Stomach smooth muscle (tissue), 2 donors: ENCODE results near the gene ZNF76.

Experiments
- H3K27ac ChIP-seq: one replicate; pipeline ENCODE4 v1.7.0; 2013; ENCODE audit warnings: mild to moderate bottlenecking, low read length, inconsistent platforms
- H3K27me3 ChIP-seq, 2 donors: one replicate each; pipeline ENCODE4 v1.7.0; 2013; ENCODE audit warnings: low read length in 2 of 2; ENCODE audit not compliant: insufficient read depth in 2 of 2, control insufficient read depth in 1 of 2
- H3K36me3 ChIP-seq, 2 donors: one replicate each; pipeline ENCODE4 v1.7.0; 2013; ENCODE audit warnings: low read length in 2 of 2; ENCODE audit not compliant: control insufficient read depth in 2 of 2, insufficient read depth in 2 of 2
- H3K4me1 ChIP-seq: one replicate; pipeline ENCODE4 v1.7.0; 2013; ENCODE audit warnings: low read length; ENCODE audit not compliant: control insufficient read depth, insufficient read depth
- H3K4me3 ChIP-seq, 2 donors: one replicate each; pipeline ENCODE4 v1.7.0; 2013; ENCODE audit warnings: low read length in 2 of 2
- H3K9ac ChIP-seq, 2 donors: one replicate each; pipeline ENCODE4 v1.7.0; 2013; ENCODE audit warnings: low read length in 2 of 2, mild to moderate bottlenecking in 1 of 2
- H3K9me3 ChIP-seq, 2 donors: one replicate each; pipeline ENCODE4 v1.7.0; 2013; ENCODE audit warnings: low read length in 2 of 2; ENCODE audit not compliant: control insufficient read depth in 2 of 2
- donor health status: healthy.
- donor health status: Pancreatic carcinoma.

ZNF76 gene

DNA sequence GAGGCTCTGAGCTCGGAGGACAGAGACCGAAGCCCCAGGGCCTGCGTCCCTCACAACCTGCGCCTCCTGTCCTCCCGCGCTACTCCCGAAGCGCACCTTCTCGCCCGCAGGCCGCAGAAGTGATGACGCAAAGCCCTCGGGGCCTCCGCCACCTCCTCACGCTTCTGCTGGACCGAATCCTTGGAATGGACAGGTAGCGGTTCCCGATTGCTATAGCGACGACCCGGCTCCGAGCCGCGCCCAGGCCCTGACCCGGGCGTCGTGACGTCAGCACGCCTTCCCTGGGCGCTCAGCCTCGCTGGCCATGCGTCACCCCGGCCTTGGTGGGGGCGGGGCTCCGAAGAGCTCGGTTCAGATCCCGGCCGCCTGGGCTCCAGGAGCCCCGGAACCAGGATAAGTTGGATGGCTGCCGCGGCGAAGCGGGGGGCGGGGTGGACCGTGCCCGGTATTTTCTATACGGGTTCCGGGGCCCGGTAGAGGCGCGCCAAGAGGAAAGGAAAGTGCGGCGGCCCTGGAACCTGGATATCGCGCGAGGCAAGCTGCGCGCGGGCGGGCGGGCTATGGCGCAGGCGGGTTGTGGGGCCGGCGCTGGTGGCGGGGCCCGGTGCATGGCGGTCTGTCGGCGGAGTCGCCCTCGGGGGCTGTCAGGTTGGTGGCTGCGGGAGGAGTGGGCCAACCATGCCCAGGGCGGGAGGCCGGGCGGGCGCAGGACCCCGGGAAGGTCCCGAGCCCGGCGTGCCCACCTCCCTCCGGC lies at the start of gene ZNF76:
Gene ZNF76, plus strand, starts transcription at position 542 of the 754 bp plus-strand sequence. CDS start 21,417 bp downstream, outside the sequence.
- no peaks in the 10 kb centered on the region for H3K27me3 ChIP-seq
- peak within 1 kb of the TSS; percentile 82 to 98 for H3K4me3 ChIP-seq
- no peaks in the 10 kb centered on the region for H3K36me3 ChIP-seq
- peak within 1 kb of the TSS; percentile 95 for H3K27ac ChIP-seq
- H3K9me3 ChIP-seq, result no peaks in the 10 kb centered on the region
- H3K9ac ChIP-seq, result peak within 1 kb of the TSS; percentile 78 to 94
- peaks cover 14% of the 10 kb centered on the region for H3K4me1 ChIP-seq

DNA sequence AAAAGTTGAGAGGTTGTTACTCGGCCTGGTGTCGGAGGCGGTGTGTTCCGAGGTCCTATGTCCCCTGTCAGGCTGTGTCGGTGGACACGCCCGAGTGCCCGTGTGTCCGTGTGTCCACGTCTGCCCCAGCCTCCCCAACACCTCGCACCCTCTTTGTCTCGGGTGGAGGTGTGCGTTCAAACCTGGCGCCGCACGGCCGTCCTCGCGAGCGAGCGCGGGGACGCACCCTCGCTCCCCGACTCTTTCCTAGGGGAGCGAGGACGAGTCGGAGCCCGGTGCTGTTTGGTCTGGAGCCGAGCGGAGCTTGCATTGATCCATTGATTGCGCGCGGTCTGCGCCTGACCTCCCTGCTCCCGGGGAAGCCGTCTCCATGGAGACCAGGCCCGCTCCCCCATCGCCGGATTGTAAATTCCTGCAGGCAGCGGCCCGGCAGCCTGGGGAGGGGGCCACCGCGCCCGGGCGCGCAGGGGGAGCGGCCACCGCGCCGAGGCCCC lies 46.2 kb upstream of the ZNF76 start:
- peak overlapping the region; percentile 41 to 71 for H3K4me3 ChIP-seq
- H3K36me3 ChIP-seq, result no peaks in the 10 kb centered on the region
- peaks cover 24% of the 10 kb centered on the region for H3K4me1 ChIP-seq
- H3K27me3 ChIP-seq, result peaks cover 47 to 52% of the 10 kb centered on the region in 2 donors
- H3K27ac ChIP-seq, result no peak overlapping the region
- no peaks in the 10 kb centered on the region for H3K9me3 ChIP-seq
- no peak overlapping the region for H3K9ac ChIP-seq

GRCh38 chr6:35213824-35214756 lies 45.4 kb upstream of the ZNF76 start, which contains the start of gene SCUBE3:
TSS of gene SCUBE3 (plus strand) at chr6:35213956. CDS start at chr6:35214419, 463 bp downstream.
- Histone ChIP-seq H3K36me3 (no peaks in the 10 kb centered on the region), H3K9me3 (no peaks in the 10 kb centered on the region), H3K27ac (no peak within 1 kb of the TSS), H3K4me1 (peaks cover 24% of the 10 kb centered on the region), H3K4me3 (peak within 1 kb of the TSS; percentile 41 to 71), H3K27me3 (peaks cover 45 to 52% of the 10 kb centered on the region in 2 donors), H3K9ac (no peak within 1 kb of the TSS)

GRCh38 chr6:35214869-35215664 lies 44.5 kb upstream of the ZNF76 start:
- H3K4me1 ChIP-seq, result peaks cover 24% of the 10 kb centered on the region
- H3K27me3 ChIP-seq, result peaks cover 39 to 52% of the 10 kb centered on the region in 2 donors
- H3K9me3 ChIP-seq, result no peaks in the 10 kb centered on the region
- H3K9ac ChIP-seq, result no peak overlapping the region
- no peak overlapping the region for H3K27ac ChIP-seq
- no peaks in the 10 kb centered on the region for H3K36me3 ChIP-seq
- peak overlapping the region in 1 of 2 donors; percentile 71 for H3K4me3 ChIP-seq

DNA sequence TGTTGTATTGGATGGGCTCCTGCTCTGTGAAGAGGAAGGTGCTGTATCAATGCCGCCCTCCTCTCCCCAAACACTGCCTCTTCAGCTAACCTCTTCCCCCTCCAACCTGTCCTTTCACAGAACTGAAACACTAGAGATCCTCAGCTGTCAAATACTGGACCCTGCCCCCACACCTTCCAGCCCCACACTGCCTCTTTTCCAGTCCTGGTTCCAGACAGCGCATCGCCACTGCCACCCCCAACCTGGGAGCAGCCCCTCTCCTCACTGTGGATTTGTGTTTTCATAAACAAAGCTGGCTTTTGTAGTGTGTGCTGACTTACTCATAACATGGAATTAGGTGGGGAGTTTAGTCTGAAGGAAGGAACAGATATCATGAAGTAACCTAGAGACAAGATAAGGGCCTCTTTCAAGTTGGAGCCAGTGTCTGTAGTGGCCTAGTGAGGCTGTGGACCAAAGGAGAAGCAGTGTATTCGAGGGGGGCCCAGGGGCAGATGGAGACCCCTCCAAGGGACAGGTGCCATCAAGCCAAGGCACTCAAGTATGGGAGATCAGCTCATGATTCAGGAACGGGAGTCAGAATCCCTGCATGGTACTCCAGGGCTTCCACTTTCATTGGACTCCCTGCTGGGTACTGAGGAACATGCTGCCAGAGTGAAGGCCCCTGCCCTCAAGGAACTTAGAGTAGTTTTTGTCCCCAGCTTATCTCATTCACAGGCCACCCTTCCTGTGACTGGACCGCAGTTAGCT lies 43.7 kb upstream of the ZNF76 start:
- H3K9me3 ChIP-seq, result no peaks in the 10 kb centered on the region
- H3K4me1 ChIP-seq, result peaks cover 24% of the 10 kb centered on the region
- no peak overlapping the region for H3K4me3 ChIP-seq
- H3K9ac ChIP-seq, result no peak overlapping the region
- no peak overlapping the region for H3K27ac ChIP-seq
- H3K36me3 ChIP-seq, result no peaks in the 10 kb centered on the region
- H3K27me3 ChIP-seq, result peaks cover 37 to 48% of the 10 kb centered on the region in 2 donors

DNA sequence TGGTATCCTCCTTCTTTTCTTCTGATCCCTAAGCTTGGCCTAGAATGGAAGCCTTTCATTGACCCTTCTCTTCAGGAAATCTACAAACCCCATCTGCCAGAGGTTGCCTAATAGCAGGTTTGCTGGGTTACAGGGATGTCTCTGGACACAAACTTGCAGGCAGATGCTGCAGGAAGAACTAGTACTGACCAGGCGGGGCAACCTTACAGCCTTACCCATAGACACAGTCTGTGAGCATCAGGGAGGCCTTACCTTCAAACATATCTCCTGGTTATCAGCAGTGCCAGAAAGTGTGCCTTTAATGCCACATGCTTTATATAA lies 43.2 kb upstream of the ZNF76 start:
- Histone ChIP-seq H3K9me3 (no peaks in the 10 kb centered on the region), H3K27ac (no peak overlapping the region), H3K4me3 (no peak overlapping the region), H3K4me1 (peaks cover 24% of the 10 kb centered on the region), H3K9ac (no peak overlapping the region), H3K36me3 (no peaks in the 10 kb centered on the region), H3K27me3 (peaks cover 37 to 46% of the 10 kb centered on the region in 2 donors)

- H3K9me3 ChIP-seq, result no peaks in the 10 kb centered on the region
- H3K4me3 ChIP-seq, result no peak overlapping the region
- no peak overlapping the region for H3K9ac ChIP-seq
- no peak overlapping the region for H3K27ac ChIP-seq
- peaks cover 24% of the 10 kb centered on the region for H3K4me1 ChIP-seq
- H3K27me3 ChIP-seq, result peaks cover 30 to 43% of the 10 kb centered on the region in 2 donors
- H3K36me3 ChIP-seq, result no peaks in the 10 kb centered on the region
Observed at GRCh38 chr6:35216851-35217811, 42.4 kb upstream of the ZNF76 start.

DNA sequence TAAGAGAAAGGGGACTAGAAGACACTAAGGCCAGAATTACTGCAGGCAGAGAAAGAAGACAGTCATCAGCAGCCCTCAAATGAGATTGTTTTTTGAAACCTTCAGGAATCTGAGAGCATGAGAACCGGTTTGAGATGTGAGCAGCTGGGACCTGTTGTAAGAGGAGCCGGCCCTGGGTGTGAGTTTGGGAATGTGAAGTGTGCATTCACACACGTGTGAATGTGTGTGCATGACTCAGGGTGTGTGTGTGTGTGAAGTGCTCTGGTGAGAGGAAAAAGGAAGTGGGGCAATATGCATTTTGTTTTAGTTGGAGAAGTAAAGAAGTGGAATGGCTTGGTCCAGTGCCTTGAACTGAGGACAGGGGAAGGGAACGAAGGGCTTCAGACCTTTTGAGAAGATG lies 41.5 kb upstream of the ZNF76 start:
- H3K9me3 ChIP-seq, result no peaks in the 10 kb centered on the region
- H3K27me3 ChIP-seq, result peaks cover 21 to 35% of the 10 kb centered on the region in 2 donors
- H3K4me3 ChIP-seq, result no peak overlapping the region
- no peak overlapping the region for H3K9ac ChIP-seq
- H3K27ac ChIP-seq, result no peak overlapping the region
- H3K36me3 ChIP-seq, result no peaks in the 10 kb centered on the region
- peaks cover 22% of the 10 kb centered on the region for H3K4me1 ChIP-seq

- Histone ChIP-seq H3K4me1 (peaks cover 18% of the 10 kb centered on the region), H3K9me3 (no peaks in the 10 kb centered on the region), H3K36me3 (no peaks in the 10 kb centered on the region), H3K27ac (no peak overlapping the region), H3K4me3 (no peak overlapping the region), H3K9ac (no peak overlapping the region), H3K27me3 (peaks cover 17 to 31% of the 10 kb centered on the region in 2 donors)
Observed at GRCh38 chr6:35218456-35218855, 41.1 kb upstream of the ZNF76 start.
